ENCODE data around the gene BRD1.

DNA sequence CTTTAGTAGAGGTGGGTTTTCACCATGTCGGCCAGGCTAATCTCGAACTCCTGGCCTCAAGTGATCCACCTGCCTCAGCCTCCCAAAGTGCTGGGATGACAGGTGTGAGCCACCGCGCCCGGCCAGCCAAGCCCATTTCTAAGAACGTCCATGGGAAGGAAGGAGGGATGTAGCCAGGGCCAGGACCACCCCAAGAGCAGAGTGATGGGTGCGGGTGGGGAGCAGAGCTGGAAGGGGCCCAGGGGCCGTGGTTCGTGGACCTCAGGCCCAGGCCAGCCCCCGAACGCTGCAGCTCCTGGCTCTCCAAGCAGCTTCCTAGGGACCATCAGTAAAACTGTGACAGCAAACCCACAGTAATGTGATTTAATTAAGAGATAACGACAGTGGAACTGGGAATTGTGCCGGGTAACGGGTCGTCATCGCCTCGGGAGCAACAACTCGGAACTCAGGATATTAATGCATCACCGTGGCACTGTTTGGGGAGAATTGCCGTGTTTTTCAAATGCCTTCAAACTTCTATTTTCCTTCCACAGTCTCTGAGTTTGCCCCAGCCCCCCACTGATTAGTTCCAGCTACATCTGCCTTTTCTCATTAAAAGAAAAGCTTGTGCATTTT, 74.3 kb downstream of the BRD1 start:
- TF ChIP-seq POLR2A (IDR thresholded peaks at IDR 0.05), result no peak
- no peak for TF ChIP-seq CTCF (IDR thresholded peaks at IDR 0.05 in 4 of 5, conservative IDR thresholded peaks at IDR 0.05 in 1 of 5)

Data from gastrocnemius medialis (tissue), 4 donors.